Spleen (tissue), 11 donors: ENCODE measurements around the gene TMEM209. TPM values are rescaled to one million over a fixed set of nuclear protein-coding genes. Genes with fewer than 3 reads are reported as not detected.

ENCODE experiments used
- DNase-seq: peaks from one replicate; pipeline ENCODE4 v3.0.0-alpha.2; 2020
- H3K27ac ChIP-seq, 8 donors: fragments of 200-600 bp; sonication (generic) in 7 of 8; 1 replicate in 4 of 8; 2 replicates in 4 of 8; pipeline versions ENCODE4 v1.5.0 to v1.8.0; 2016 to 2021; ENCODE audit warnings: inconsistent platforms in 4 of 8, mild to moderate bottlenecking in 4 of 8, moderate library complexity in 1 of 8
- H3K27me3 ChIP-seq, 7 donors: fragments of 200-600 bp; sonication (generic) in 6 of 7; replicated peaks in 1 of 7; 1 replicate in 4 of 7; 2 replicates in 3 of 7; pipeline versions ENCODE4 v1.5.0 to v1.8.0; 2016 to 2021; ENCODE audit warnings: inconsistent platforms in 3 of 7, mild to moderate bottlenecking in 1 of 7
- H3K36me3 ChIP-seq, 6 donors: fragments of 200-600 bp; sonication (generic) in 5 of 6; 1 replicate in 4 of 6; 2 replicates in 2 of 6; pipeline versions ENCODE4 v1.5.0 to v1.8.0; 2016 to 2021; ENCODE audit warnings: inconsistent platforms in 2 of 6
- H3K4me1 ChIP-seq, 6 donors: fragments of 200-600 bp; sonication (generic) in 5 of 6; 1 replicate in 3 of 6; 2 replicates in 3 of 6; pipeline versions ENCODE4 v1.5.0 to v1.8.0; 2016 to 2021; ENCODE audit warnings: inconsistent platforms in 3 of 6
- H3K4me3 ChIP-seq, 8 donors: fragments of 200-600 bp; sonication (generic) in 7 of 8; 1 replicate in 4 of 8; 2 replicates in 4 of 8; pipeline versions ENCODE4 v1.5.0 to v1.8.0; 2016 to 2021; ENCODE audit warnings: inconsistent platforms in 4 of 8, mild to moderate bottlenecking in 4 of 8, moderate library complexity in 2 of 8
- H3K9me3 ChIP-seq, 8 donors: fragments of 200-600 bp; sonication (generic) in 7 of 8; 1 replicate in 4 of 8; 2 replicates in 4 of 8; pipeline versions ENCODE4 v1.5.0 to v1.8.0; 2016 to 2021; ENCODE audit warnings: inconsistent platforms in 4 of 8
- POLR2A ChIP-seq, 3 donors: fragments of 450-650 bp; IDR thresholded peaks; one replicate each; pipeline ENCODE4 v1.5.1; 2017; ENCODE audit warnings: antibody characterized with exemption in 3 of 3, mild to moderate bottlenecking in 1 of 3
- POLR2AphosphoS5 ChIP-seq, 3 donors: sonication (generic); formaldehyde crosslinking; IDR thresholded peaks; one replicate each; pipeline ENCODE4 v1.5.1; 2017; ENCODE audit warnings: antibody characterized with exemption in 3 of 3
- WGBS, 5 donors: extraction: QIAGEN DNeasy Blood & Tissue Kit in 3 of 5; methylation state at CpG; one replicate each; pipeline versions ENCODE4 v1.1.5 to v1.1.7; 2013 to 2018; 5-methylcytosine and 5-hydroxymethylcytosine counted together
- intact Hi-C: fragments of 100-400 bp; cut with DNase I; formaldehyde crosslinking; loops from one replicate; pipeline ENCODE4 v1.15.0; 2023; ENCODE audit warnings: low total_unique reads
- polyA plus RNA-seq, 3 donors: library from polyadenylated mRNA; stranded (reverse); fragments of 200-250 nt; gene quantifications; one replicate each; pipeline ENCODE4 v1.2.1, GENCODE V29; 2013
- total RNA-seq, 7 donors: library from RNA; depleted of rRNA in 3 of 7; stranded (reverse); fragments of >200 nt in 3 of 7; fragmentation: NEBNext Ultra II Directional in 4 of 7; extraction: Animal tissue kit (Norgen Biotek cat#: 25700) in 4 of 7; gene quantifications; one replicate each; pipeline versions ENCODE4 v1.1.0 to v1.2.1, GENCODE V29; 2016 to 2021
- TF ChIP-seq, protein P1 (sequence below), 11 experiments: fragments of 200-600 bp in 7 of 11; fragments of 450-650 bp in 4 of 11; sonication (generic) in 4 of 11; IDR thresholded peaks in 8 of 11; conservative IDR thresholded peaks in 3 of 11; 1 replicate in 7 of 11; 2 replicates in 4 of 11; pipeline versions ENCODE4 v1.4.0 to v1.8.0; 2016 to 2021; ENCODE audit warnings: antibody characterized with exemption in 11 of 11, inconsistent platforms in 4 of 11, mild to moderate bottlenecking in 1 of 11
- donor health status: healthy with polysubstance abuse.
- donor health status: DM: no; HTN: no; CAD: no; lungs with moderate emphysema.
- donor health status: DM: no; HTN: no; CAD: no.
- donor health status: Bipolar disorder and iron deficiency.
- donor health status: healthy.
- donor health status: DM: no; HTN: no; CAD: no.
- donor health status: DM: yes; HTN: yes; CAD: no.

The TMEM209 gene
- total and polyA plus RNA-seq, 10 donors = 5.9 to 25.4 (median 17.4) TPM

GRCh38 chr7:130180571-130181262, 24.5 kb downstream of the TMEM209 start:
- Histone ChIP-seq H3K9me3 (no peaks in the 10 kb centered on the region), H3K4me1 (no peaks in the 10 kb centered on the region), H3K27me3 (no peaks in the 10 kb centered on the region), H3K27ac (no peak overlapping the region), H3K36me3 (peaks cover 0 to 100% (median 54%) of the 10 kb centered on the region in 6 donors), H3K4me3 (no peak overlapping the region)
- WGBS, 5 donors = 74 to 90% (median 86%) methylated on average over 9 of the region's 9 CpGs
- TF ChIP-seq, protein P1, sequence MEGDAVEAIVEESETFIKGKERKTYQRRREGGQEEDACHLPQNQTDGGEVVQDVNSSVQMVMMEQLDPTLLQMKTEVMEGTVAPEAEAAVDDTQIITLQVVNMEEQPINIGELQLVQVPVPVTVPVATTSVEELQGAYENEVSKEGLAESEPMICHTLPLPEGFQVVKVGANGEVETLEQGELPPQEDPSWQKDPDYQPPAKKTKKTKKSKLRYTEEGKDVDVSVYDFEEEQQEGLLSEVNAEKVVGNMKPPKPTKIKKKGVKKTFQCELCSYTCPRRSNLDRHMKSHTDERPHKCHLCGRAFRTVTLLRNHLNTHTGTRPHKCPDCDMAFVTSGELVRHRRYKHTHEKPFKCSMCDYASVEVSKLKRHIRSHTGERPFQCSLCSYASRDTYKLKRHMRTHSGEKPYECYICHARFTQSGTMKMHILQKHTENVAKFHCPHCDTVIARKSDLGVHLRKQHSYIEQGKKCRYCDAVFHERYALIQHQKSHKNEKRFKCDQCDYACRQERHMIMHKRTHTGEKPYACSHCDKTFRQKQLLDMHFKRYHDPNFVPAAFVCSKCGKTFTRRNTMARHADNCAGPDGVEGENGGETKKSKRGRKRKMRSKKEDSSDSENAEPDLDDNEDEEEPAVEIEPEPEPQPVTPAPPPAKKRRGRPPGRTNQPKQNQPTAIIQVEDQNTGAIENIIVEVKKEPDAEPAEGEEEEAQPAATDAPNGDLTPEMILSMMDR (IDR thresholded peaks at IDR 0.05 in 8 of 11, conservative IDR thresholded peaks at IDR 0.05 in 3 of 11) = no peak
- TF ChIP-seq POLR2A (IDR thresholded peaks at IDR 0.05) (no peak), POLR2AphosphoS5 (IDR thresholded peaks at IDR 0.05) (no peak)
- no peak for DNase-seq
- intact Hi-C loops = no loop called here

DNA sequence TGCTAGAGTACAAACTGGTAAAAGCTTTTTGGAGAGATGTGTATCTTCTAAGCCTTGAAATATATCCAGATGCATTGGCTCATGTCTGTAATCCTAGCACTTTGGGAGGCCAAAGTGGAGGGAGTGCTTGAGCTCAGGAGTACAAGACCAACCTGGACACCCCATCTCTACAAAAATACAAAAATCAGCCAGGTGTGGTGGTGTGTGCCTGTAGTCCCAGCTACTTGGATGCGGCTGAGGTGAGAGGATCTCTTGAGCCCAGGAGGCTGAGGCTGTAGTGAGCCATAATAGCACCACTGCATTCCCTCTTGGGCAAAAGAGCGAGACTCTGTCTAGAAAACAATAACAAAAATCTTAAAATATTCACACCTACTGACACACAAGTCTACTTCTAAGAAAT, 25.6 kb downstream of the TMEM209 start:
- no peaks in the 10 kb centered on the region for H3K27me3 ChIP-seq
- intact Hi-C loops = no loop called here
- no peaks in the 10 kb centered on the region for H3K4me1 ChIP-seq
- 96 to 100% (median 97%) methylated on average over 2 of the region's 2 CpGs for WGBS, 5 donors
- no peak overlapping the region for H3K27ac ChIP-seq
- no peak for DNase-seq
- no peak overlapping the region for H3K4me3 ChIP-seq
- H3K9me3 ChIP-seq = no peaks in the 10 kb centered on the region
- H3K36me3 ChIP-seq = peaks cover 0 to 100% (median 56%) of the 10 kb centered on the region in 6 donors
- TF ChIP-seq POLR2A (IDR thresholded peaks at IDR 0.05) (no peak), POLR2AphosphoS5 (IDR thresholded peaks at IDR 0.05) (no peak)

DNA sequence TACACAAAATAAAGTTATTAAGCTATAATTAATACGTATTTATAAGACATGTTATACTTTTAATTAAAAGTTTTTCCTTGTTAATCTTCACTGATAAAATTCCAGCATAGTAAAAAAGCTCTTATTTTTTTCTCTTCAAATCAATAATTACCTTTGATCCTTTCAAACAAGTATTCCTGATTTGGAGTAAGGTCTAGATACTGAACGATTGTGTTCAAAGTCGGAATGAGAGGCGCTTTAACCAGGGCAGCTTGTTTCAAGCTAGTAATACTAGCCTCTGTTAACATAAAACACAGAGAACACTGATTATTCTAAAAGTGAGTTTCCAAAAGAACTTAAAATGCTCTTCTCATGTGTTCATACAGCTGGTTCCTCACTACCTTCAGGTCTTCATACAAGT, 27.0 kb downstream of the TMEM209 start:
- TF ChIP-seq POLR2A (IDR thresholded peaks at IDR 0.05) (no peak), POLR2AphosphoS5 (IDR thresholded peaks at IDR 0.05) (no peak)
- TF ChIP-seq, protein P1 (IDR thresholded peaks at IDR 0.05 in 8 of 11, conservative IDR thresholded peaks at IDR 0.05 in 3 of 11) = no peak
- no peak for DNase-seq
- Histone ChIP-seq H3K4me3 (no peak overlapping the region), H3K27ac (no peak overlapping the region), H3K36me3 (peaks cover 0 to 100% (median 56%) of the 10 kb centered on the region in 6 donors), H3K9me3 (no peaks in the 10 kb centered on the region), H3K27me3 (no peaks in the 10 kb centered on the region), H3K4me1 (no peaks in the 10 kb centered on the region)
- WGBS, 5 donors = 95 to 97% (median 96%) methylated on average over 4 of the region's 4 CpGs
- intact Hi-C loops = no loop called here

- no peak for DNase-seq
- Histone ChIP-seq H3K36me3 (peaks cover 3 to 100% (median 56%) of the 10 kb centered on the region in 6 donors), H3K27ac (no peak overlapping the region), H3K27me3 (no peaks in the 10 kb centered on the region), H3K4me1 (no peaks in the 10 kb centered on the region), H3K9me3 (no peaks in the 10 kb centered on the region), H3K4me3 (no peak overlapping the region)
- WGBS, 5 donors = 92 to 96% (median 95%) methylated on average over 4 of the region's 4 CpGs
- TF ChIP-seq POLR2AphosphoS5 (IDR thresholded peaks at IDR 0.05) (no peak), POLR2A (IDR thresholded peaks at IDR 0.05) (no peak)
- TF ChIP-seq, protein P1 (IDR thresholded peaks at IDR 0.05 in 8 of 11, conservative IDR thresholded peaks at IDR 0.05 in 3 of 11) = no peak
- intact Hi-C loops = no loop called here
These were observed 30.8 kb downstream of the TMEM209 start for GRCh38 chr7:130174237-130174959.
